Keratinocyte (primary cell): ENCODE measurements around the gene SINHCAF. TPM values are rescaled to one million over a fixed set of nuclear protein-coding genes. Genes with fewer than 3 reads are reported as not detected.

ENCODE experiments used
- DNase-seq: peaks from one replicate; pipeline ENCODE4 v3.0.0-alpha.2; 2011; ENCODE audit warnings: low read depth, missing footprints, low spot score
- FAIRE-seq: peaks from 2 replicates; lab custom pipeline; 2011; peaks lifted over from hg19 to GRCh38; lab: Jason Lieb, UNC
- H2AFZ ChIP-seq: 2 replicates; pipeline ENCODE4 v1.6.0; 2012; ENCODE audit warnings: low read length, control low read depth, inconsistent platforms; ENCODE audit not compliant: control insufficient read depth
- H3K27ac ChIP-seq: 2 replicates; pipeline ENCODE4 v1.5.1; 2011; ENCODE audit warnings: low read length; ENCODE audit not compliant: control insufficient read depth, insufficient read depth
- H3K27me3 ChIP-seq: 3 replicates; pipeline ENCODE4 v1.6.0; 2011; ENCODE audit warnings: low read length; ENCODE audit not compliant: control insufficient read depth, insufficient read depth; ENCODE audit errors: extremely low read depth
- H3K36me3 ChIP-seq, 2 experiments: 2 replicates in 1 of 2; 3 replicates in 1 of 2; pipeline ENCODE4 v1.5.1; 2011; ENCODE audit warnings: low read length in 2 of 2, mild to moderate bottlenecking in 1 of 2; ENCODE audit not compliant: control insufficient read depth in 2 of 2, insufficient read depth in 2 of 2; ENCODE audit errors: extremely low read depth in 1 of 2
- H3K4me1 ChIP-seq: 3 replicates; pipeline ENCODE4 v1.5.1; 2011; ENCODE audit warnings: low read length; ENCODE audit not compliant: control insufficient read depth, insufficient read depth; ENCODE audit errors: extremely low read depth
- H3K4me2 ChIP-seq: 3 replicates; pipeline ENCODE4 v1.6.0; 2011; ENCODE audit warnings: low read depth, low read length; ENCODE audit not compliant: control insufficient read depth, insufficient read depth; ENCODE audit errors: extremely low read depth
- H3K4me3 ChIP-seq, 3 experiments: fragments of 200-600 bp in 1 of 3; sonication (generic) in 1 of 3; 2 replicates in 2 of 3; 3 replicates in 1 of 3; pipeline ENCODE4 v1.5.1; 2011 to 2016; ENCODE audit warnings: low read length in 3 of 3, mild to moderate bottlenecking in 3 of 3, control low read depth in 2 of 3, inconsistent platforms in 1 of 3, low read depth in 1 of 3, mixed read lengths in 1 of 3, mixed run types in 1 of 3, moderate library complexity in 1 of 3; ENCODE audit not compliant: control insufficient read depth in 2 of 3, insufficient read depth in 2 of 3; ENCODE audit errors: extremely low read depth in 1 of 3
- H3K79me2 ChIP-seq: 2 replicates; pipeline ENCODE4 v1.6.0; 2012; ENCODE audit warnings: low read length; ENCODE audit not compliant: control insufficient read depth, insufficient read depth
- H3K9ac ChIP-seq: 3 replicates; pipeline ENCODE4 v1.6.0; 2011; ENCODE audit warnings: low read length; ENCODE audit not compliant: control insufficient read depth, insufficient read depth; ENCODE audit errors: extremely low read depth
- H3K9me1 ChIP-seq: 3 replicates; pipeline ENCODE4 v1.6.0; 2011; ENCODE audit warnings: low read length; ENCODE audit not compliant: control insufficient read depth, insufficient read depth; ENCODE audit errors: extremely low read depth
- H3K9me3 ChIP-seq: 2 replicates; pipeline ENCODE4 v1.5.1; 2012; ENCODE audit warnings: low read depth, low read length; ENCODE audit not compliant: control insufficient read depth
- H4K20me1 ChIP-seq: 3 replicates; pipeline ENCODE4 v1.6.0; 2011; ENCODE audit warnings: low read length; ENCODE audit not compliant: control insufficient read depth, insufficient read depth; ENCODE audit errors: extremely low read depth
- EZH2 ChIP-seq: IDR thresholded peaks from one replicate; pipeline ENCODE4 v1.6.1; 2012; ENCODE audit warnings: inconsistent platforms, mild to moderate bottlenecking, low read length, moderate library complexity
- dilution Hi-C: fragments of 300-500 bp; cut with MboI; formaldehyde crosslinking; loops from one replicate; pipeline ENCODE4 v1.7.0; 2020; ENCODE audit warnings: low sequenced_read_pairs; ENCODE audit not compliant: extremely low pct_ligation_motif_present
- polyA plus RNA-seq, 5 experiments: library from polyadenylated mRNA; depleted of rRNA in 3 of 5; stranded (reverse) in 3 of 5; stranded (forward) in 1 of 5; unstranded in 1 of 5; fragments of >200 nt; gene quantifications; 1 replicate in 1 of 5; 2 replicates in 3 of 5; 3 replicates in 1 of 5; pipeline versions ENCODE4 v1.2.1 to v1.2.3, GENCODE V29; 2011 to 2012; ENCODE audit warnings: missing spikeins in 2 of 5, low read depth in 1 of 5, low replicate concordance in 1 of 5
- TF ChIP-seq, protein P1 (sequence below), 3 experiments: IDR thresholded peaks in 1 of 3; conservative IDR thresholded peaks in 1 of 3; optimal IDR thresholded peaks in 1 of 3; 2 replicates in 2 of 3; 3 replicates in 1 of 3; pipeline versions ENCODE3 to v1.5.1; 2011; ENCODE audit warnings: low read length in 3 of 3, mild to moderate bottlenecking in 3 of 3, moderate library complexity in 2 of 3, control low read depth in 1 of 3, inconsistent platforms in 1 of 3; ENCODE audit not compliant: insufficient read depth in 2 of 3; ENCODE audit errors: extremely low read depth in 1 of 3

The SINHCAF gene
- polyA plus RNA-seq, 1 donor (not counting 4 experiments of a cell fraction or from before 2014, with no cell fraction given), result 57.4 TPM

DNA sequence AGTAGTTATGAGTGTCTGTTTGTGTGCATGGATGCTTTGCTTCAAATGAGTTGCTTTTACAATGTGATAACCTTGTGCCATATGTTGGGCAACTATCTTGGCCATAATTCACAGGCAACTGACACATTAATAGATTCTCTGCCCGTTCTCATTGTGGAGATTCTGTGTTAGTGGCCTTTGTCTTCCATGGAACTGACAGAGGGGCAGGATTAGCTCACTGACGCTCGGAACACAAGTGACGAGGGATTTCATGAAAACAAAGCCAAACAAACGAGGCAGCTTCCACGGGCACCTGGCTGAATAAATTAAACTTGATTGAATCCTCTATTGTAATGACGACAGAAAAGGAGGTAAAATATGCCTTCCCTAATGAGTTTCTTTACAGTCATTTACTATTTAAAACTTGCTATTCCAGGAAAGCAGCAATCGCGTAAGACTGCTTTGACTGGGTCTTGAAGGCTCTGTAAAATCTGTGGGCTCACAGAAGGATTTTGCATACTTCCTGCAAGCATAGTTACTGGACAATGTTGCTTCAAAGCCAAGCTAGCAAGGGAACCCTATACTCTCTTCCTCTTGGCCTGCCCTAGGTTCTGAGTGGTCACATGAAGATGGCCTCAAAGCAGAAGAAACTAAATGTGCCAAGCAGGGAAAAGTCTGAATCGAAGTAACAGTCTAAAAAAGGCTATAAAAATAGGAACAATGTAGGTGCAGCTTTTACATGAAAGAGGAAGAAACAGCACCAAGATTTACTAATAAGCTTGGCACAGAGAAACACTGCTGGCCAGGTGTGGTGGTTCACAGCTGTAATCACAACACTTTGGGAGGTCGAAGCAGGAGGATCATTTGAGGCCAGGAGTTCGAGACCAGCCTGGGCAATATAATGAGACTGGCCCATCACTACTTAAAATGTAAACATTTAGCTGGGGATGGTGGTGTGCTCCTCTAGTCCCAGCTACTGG is 28.1 kb upstream of the SINHCAF start:
- Histone ChIP-seq H2AFZ (peak overlapping the region; percentile 32), H3K4me1 (no peaks in the 10 kb centered on the region), H3K4me2 (no peak overlapping the region), H4K20me1 (no peaks in the 10 kb centered on the region), H3K9me3 (no peaks in the 10 kb centered on the region), H3K79me2 (no peaks in the 10 kb centered on the region), H3K36me3 (no peaks in the 10 kb centered on the region), H3K27ac (no peak overlapping the region), H3K9me1 (no peaks in the 10 kb centered on the region), H3K9ac (no peak overlapping the region), H3K27me3 (no peaks in the 10 kb centered on the region), H3K4me3 (no peak overlapping the region)
- TF ChIP-seq EZH2, result no peak
- TF ChIP-seq, protein P1, sequence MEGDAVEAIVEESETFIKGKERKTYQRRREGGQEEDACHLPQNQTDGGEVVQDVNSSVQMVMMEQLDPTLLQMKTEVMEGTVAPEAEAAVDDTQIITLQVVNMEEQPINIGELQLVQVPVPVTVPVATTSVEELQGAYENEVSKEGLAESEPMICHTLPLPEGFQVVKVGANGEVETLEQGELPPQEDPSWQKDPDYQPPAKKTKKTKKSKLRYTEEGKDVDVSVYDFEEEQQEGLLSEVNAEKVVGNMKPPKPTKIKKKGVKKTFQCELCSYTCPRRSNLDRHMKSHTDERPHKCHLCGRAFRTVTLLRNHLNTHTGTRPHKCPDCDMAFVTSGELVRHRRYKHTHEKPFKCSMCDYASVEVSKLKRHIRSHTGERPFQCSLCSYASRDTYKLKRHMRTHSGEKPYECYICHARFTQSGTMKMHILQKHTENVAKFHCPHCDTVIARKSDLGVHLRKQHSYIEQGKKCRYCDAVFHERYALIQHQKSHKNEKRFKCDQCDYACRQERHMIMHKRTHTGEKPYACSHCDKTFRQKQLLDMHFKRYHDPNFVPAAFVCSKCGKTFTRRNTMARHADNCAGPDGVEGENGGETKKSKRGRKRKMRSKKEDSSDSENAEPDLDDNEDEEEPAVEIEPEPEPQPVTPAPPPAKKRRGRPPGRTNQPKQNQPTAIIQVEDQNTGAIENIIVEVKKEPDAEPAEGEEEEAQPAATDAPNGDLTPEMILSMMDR (optimal IDR thresholded peaks at IDR 0.05 in 1 of 3, IDR thresholded peaks at IDR 0.05 in 1 of 3, conservative IDR thresholded peaks at IDR 0.05 in 1 of 3; ENCODE audit: extremely low read depth in 1 of 3, insufficient read depth in 2 of 3, low read length in 3 of 3), result no peak
- FAIRE-seq (peak; percentile 20), DNase-seq (no peak)
- dilution Hi-C loops, result no loop called here

DNA sequence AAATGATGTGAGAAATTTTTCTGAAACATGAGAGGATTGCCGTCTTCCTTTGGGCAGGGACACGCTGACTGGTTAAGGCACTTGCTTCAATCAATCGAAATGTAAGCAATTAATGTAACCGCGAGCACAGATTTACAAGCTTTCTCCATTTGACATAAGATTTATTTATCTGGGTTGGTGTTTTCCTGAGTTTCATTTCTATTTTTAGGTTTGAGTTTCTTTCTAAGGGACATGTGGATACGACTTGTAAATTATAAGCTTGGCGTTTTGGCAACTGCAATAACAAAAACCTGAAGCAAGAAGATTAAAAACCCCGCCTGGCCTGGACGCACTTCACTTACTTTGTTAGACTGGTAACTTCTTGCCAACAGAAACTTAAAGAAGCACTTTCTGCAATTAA is 20.3 kb upstream of the SINHCAF start:
- Histone ChIP-seq H2AFZ (peak overlapping the region; percentile 28), H3K27ac (no peak overlapping the region), H3K27me3 (no peaks in the 10 kb centered on the region), H3K9ac (no peak overlapping the region), H3K9me3 (no peaks in the 10 kb centered on the region), H3K4me2 (no peak overlapping the region), H3K79me2 (no peaks in the 10 kb centered on the region), H3K9me1 (no peaks in the 10 kb centered on the region), H3K36me3 (no peaks in the 10 kb centered on the region), H3K4me1 (no peaks in the 10 kb centered on the region), H4K20me1 (no peaks in the 10 kb centered on the region), H3K4me3 (no peak overlapping the region)
- TF ChIP-seq, protein P1 (optimal IDR thresholded peaks at IDR 0.05 in 1 of 3, IDR thresholded peaks at IDR 0.05 in 1 of 3, conservative IDR thresholded peaks at IDR 0.05 in 1 of 3; ENCODE audit: extremely low read depth in 1 of 3, insufficient read depth in 2 of 3, low read length in 3 of 3), result no peak
- no peak for TF ChIP-seq EZH2
- dilution Hi-C loops, result no loop called here
- FAIRE-seq (no peak), DNase-seq (no peak)
